Upper lobe of left lung (tissue), 6 donors: ENCODE results near the gene BNC2. TPM values are rescaled to one million over a fixed set of nuclear protein-coding genes. Genes with fewer than 3 reads are reported as not detected.

Experiments
- ATAC-seq, 2 donors: fragments of 200-7000 bp; cut with Tn5 transposase; one replicate each; pipeline ENCODE4 v1.9.1; 2022; ENCODE audit warnings: mild to moderate bottlenecking in 2 of 2, moderate library complexity in 2 of 2; ENCODE audit not compliant: low FRiP score in 2 of 2
- DNase-seq, 2 donors: peaks; one replicate each; pipeline ENCODE4 v3.0.0-alpha.2; 2019 to 2020
- H3K27ac ChIP-seq, 4 donors: fragments of 200-600 bp; sonication (generic); one replicate each; pipeline ENCODE4 v1.5.1; 2016 to 2019
- H3K27me3 ChIP-seq, 4 donors: fragments of 200-600 bp; sonication (generic); one replicate each; pipeline ENCODE4 v1.5.1; 2017 to 2019
- H3K36me3 ChIP-seq, 4 donors: fragments of 200-600 bp; sonication (generic); one replicate each; pipeline ENCODE4 v1.5.1; 2016 to 2019
- H3K4me1 ChIP-seq, 4 donors: fragments of 200-600 bp; sonication (generic); one replicate each; pipeline ENCODE4 v1.5.1; 2018 to 2019
- H3K4me3 ChIP-seq, 4 donors: fragments of 200-600 bp; sonication (generic); one replicate each; pipeline ENCODE4 v1.5.1; 2017 to 2019; ENCODE audit warnings: mild to moderate bottlenecking in 2 of 4, moderate library complexity in 1 of 4
- H3K9me3 ChIP-seq, 4 donors: fragments of 200-600 bp; sonication (generic); one replicate each; pipeline ENCODE4 v1.5.1; 2018 to 2019
- EP300 ChIP-seq, 4 donors: sonication (generic); formaldehyde crosslinking; IDR thresholded peaks; one replicate each; pipeline ENCODE4 v1.5.1; 2017; ENCODE audit warnings: antibody characterized with exemption in 4 of 4, control low read depth in 2 of 4
- POLR2A ChIP-seq, 4 donors: fragments of 450-650 bp; IDR thresholded peaks; one replicate each; pipeline ENCODE4 v1.5.1; 2016 to 2017; ENCODE audit warnings: antibody characterized with exemption in 4 of 4, mild to moderate bottlenecking in 2 of 4
- POLR2AphosphoS5 ChIP-seq, 2 donors: sonication (generic); formaldehyde crosslinking; IDR thresholded peaks; one replicate each; pipeline ENCODE4 v1.5.1; 2017; ENCODE audit warnings: antibody characterized with exemption in 2 of 2
- WGBS, 2 donors: methylation state at CpG; one replicate each; pipeline ENCODE4 v1.1.5; 2017 to 2018; 5-methylcytosine and 5-hydroxymethylcytosine counted together
- total RNA-seq, 6 donors: library from RNA; depleted of rRNA in 4 of 6; stranded (reverse); fragments of >200 nt in 4 of 6; gene quantifications; one replicate each; pipeline versions ENCODE4 v1.1.0 to v1.2.1, GENCODE V29; 2016 to 2021
- TF ChIP-seq, protein P1 (sequence below), 6 experiments: fragments of 450-650 bp in 4 of 6; fragments of 200-600 bp in 2 of 6; sonication (generic) in 2 of 6; IDR thresholded peaks; one replicate each; pipeline ENCODE4 v1.5.1; 2016 to 2019; ENCODE audit warnings: antibody characterized with exemption in 6 of 6
- donor health status: DM: no; HTN: no; CAD: no; lungs with moderate emphysema.
- donor health status: DM: no; HTN: yes; CAD: no; lungs with severe emphysema.

The BNC2 gene
- total RNA-seq, 6 donors from 2014 or later = 4.6 to 21.7 (median 10.7) TPM

DNA sequence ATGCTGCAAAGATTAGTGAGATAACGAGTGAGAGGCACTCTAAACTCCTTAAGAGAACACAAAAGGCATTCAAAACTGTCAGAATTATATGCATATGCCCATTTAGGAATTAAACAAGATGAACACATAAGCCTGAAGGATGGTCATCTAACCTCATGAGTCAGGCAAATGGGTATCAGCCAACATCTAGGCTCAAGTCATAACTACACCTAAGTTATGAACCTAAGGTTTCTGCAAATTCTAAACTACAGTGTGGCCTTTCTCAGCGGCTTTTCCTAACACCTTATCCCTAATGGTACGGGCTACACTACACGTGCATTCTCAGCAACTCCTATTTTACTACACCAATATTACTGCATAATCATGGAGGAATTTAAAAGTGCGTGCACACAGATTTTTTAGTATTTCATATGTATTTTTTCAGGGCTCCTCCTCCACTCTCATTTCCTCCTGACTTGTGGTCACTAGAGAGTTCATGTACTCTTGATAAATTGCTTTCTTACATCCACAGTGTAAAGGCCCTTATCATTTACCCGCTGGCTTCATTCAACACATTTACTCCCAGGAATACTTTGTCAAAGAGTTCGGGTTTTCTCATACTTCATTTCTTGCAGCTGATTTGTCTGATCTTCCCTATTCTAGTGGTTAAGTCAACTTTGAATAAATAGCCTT is 316.5 kb downstream of the BNC2 start:
- Histone ChIP-seq H3K4me1 (peaks cover 0 to 11% (median 0%) of the 10 kb centered on the region in 4 donors), H3K36me3 (no peaks in the 10 kb centered on the region), H3K27ac (no peak overlapping the region), H3K27me3 (no peaks in the 10 kb centered on the region), H3K9me3 (no peaks in the 10 kb centered on the region), H3K4me3 (no peak overlapping the region)
- no peak for DNase-seq
- peak in 1 of 2 donors; percentile 39 for ATAC-seq
- 71 to 75% methylated on average over 7 of the region's 7 CpGs for WGBS, 2 donors
- TF ChIP-seq POLR2AphosphoS5 (IDR thresholded peaks at IDR 0.05) (no peak), POLR2A (IDR thresholded peaks at IDR 0.05) (no peak), EP300 (IDR thresholded peaks at IDR 0.05) (no peak)
- TF ChIP-seq, protein P1, sequence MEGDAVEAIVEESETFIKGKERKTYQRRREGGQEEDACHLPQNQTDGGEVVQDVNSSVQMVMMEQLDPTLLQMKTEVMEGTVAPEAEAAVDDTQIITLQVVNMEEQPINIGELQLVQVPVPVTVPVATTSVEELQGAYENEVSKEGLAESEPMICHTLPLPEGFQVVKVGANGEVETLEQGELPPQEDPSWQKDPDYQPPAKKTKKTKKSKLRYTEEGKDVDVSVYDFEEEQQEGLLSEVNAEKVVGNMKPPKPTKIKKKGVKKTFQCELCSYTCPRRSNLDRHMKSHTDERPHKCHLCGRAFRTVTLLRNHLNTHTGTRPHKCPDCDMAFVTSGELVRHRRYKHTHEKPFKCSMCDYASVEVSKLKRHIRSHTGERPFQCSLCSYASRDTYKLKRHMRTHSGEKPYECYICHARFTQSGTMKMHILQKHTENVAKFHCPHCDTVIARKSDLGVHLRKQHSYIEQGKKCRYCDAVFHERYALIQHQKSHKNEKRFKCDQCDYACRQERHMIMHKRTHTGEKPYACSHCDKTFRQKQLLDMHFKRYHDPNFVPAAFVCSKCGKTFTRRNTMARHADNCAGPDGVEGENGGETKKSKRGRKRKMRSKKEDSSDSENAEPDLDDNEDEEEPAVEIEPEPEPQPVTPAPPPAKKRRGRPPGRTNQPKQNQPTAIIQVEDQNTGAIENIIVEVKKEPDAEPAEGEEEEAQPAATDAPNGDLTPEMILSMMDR (IDR thresholded peaks at IDR 0.05) = no peak

GRCh38 chr9:16552252-16552651 is 318.2 kb downstream of the BNC2 start:
- DNase-seq (peak in 1 of 2 donors; percentile 61), ATAC-seq (no peak)
- no peak overlapping the region for H3K27ac ChIP-seq
- peaks cover 0 to 11% (median 0%) of the 10 kb centered on the region in 4 donors for H3K4me1 ChIP-seq
- H3K36me3 ChIP-seq = no peaks in the 10 kb centered on the region
- TF ChIP-seq, protein P1 (IDR thresholded peaks at IDR 0.05) = no peak
- TF ChIP-seq POLR2A (IDR thresholded peaks at IDR 0.05) (no peak), EP300 (IDR thresholded peaks at IDR 0.05) (no peak), POLR2AphosphoS5 (IDR thresholded peaks at IDR 0.05) (no peak)
- H3K27me3 ChIP-seq = no peaks in the 10 kb centered on the region
- H3K9me3 ChIP-seq = no peaks in the 10 kb centered on the region
- no peak overlapping the region for H3K4me3 ChIP-seq
- 82 to 83% methylated on average over 15 of the region's 15 CpGs for WGBS, 2 donors

GRCh38 chr9:16551692-16552091 is 318.8 kb downstream of the BNC2 start:
- no peaks in the 10 kb centered on the region for H3K27me3 ChIP-seq
- H3K9me3 ChIP-seq = no peaks in the 10 kb centered on the region
- H3K4me3 ChIP-seq = no peak overlapping the region
- peak in 1 of 2 donors; percentile 51 for ATAC-seq
- WGBS, 2 donors = 67 to 82% methylated on average over 1 of the region's 1 CpG
- H3K36me3 ChIP-seq = no peaks in the 10 kb centered on the region
- H3K27ac ChIP-seq = no peak overlapping the region
- DNase-seq = peak in 1 of 2 donors; percentile 41
- H3K4me1 ChIP-seq = peaks cover 0 to 11% (median 0%) of the 10 kb centered on the region in 4 donors
- TF ChIP-seq POLR2A (IDR thresholded peaks at IDR 0.05) (no peak), EP300 (IDR thresholded peaks at IDR 0.05) (peak in 1 of 4 donors; percentile 43)
- TF ChIP-seq, protein P1 (IDR thresholded peaks at IDR 0.05) = no peak

DNA sequence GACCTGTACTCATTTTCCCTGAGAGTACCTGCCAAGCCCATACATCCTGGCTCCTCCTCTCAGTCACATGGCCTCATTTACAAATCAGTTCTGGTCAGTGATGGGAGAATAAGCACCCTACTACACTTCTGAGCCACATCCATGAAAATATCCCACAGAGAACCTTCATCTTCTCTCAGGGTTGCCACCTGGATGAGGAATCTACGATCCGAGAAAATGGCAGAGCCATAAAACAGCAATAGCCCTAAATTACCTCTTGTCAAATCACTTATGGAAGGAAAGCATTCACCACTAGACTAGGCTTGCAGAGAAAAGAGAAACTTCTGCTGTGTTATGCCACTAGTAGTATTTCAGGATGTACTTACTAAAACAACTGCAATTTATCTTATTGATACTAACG is 324.8 kb downstream of the BNC2 start:
- H3K4me3 ChIP-seq = no peak overlapping the region
- H3K27ac ChIP-seq = no peak overlapping the region
- no peaks in the 10 kb centered on the region for H3K27me3 ChIP-seq
- TF ChIP-seq POLR2A (IDR thresholded peaks at IDR 0.05) = no peak
- TF ChIP-seq, protein P1 (IDR thresholded peaks at IDR 0.05) = no peak
- no peak for TF ChIP-seq EP300 (IDR thresholded peaks at IDR 0.05)
- TF ChIP-seq POLR2AphosphoS5 (IDR thresholded peaks at IDR 0.05) = no peak
- no peaks in the 10 kb centered on the region for H3K36me3 ChIP-seq
- DNase-seq = no peak
- WGBS, 2 donors = 94 to 95% methylated on average over 3 of the region's 3 CpGs
- no peaks in the 10 kb centered on the region for H3K9me3 ChIP-seq
- ATAC-seq = no peak
- H3K4me1 ChIP-seq = no peaks in the 10 kb centered on the region

DNA sequence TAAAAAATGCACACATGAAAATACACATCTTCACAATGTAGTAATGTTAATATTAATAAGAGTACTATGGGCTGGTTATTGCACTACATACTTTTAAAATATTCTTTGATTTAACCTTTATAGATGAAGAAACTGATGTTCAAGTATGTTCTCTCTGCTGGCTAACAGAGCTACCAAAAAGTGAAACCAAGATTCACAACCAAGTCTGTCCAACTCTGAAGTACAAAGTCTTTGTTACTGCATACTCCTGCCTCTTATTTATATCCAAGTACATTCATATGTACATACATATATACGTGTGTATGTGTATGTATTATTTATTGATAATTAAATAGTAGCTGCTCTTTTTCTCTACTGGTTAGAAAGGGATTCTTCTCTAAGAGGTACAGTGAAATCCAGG is 325.6 kb downstream of the BNC2 start:
- ATAC-seq = no peak
- no peaks in the 10 kb centered on the region for H3K27me3 ChIP-seq
- no peak overlapping the region for H3K27ac ChIP-seq
- DNase-seq = no peak
- H3K4me1 ChIP-seq = no peaks in the 10 kb centered on the region
- H3K9me3 ChIP-seq = no peaks in the 10 kb centered on the region
- TF ChIP-seq POLR2AphosphoS5 (IDR thresholded peaks at IDR 0.05) (no peak), POLR2A (IDR thresholded peaks at IDR 0.05) (no peak), EP300 (IDR thresholded peaks at IDR 0.05) (no peak)
- TF ChIP-seq, protein P1 (IDR thresholded peaks at IDR 0.05) = no peak
- H3K36me3 ChIP-seq = no peaks in the 10 kb centered on the region
- 83 to 86% methylated on average over 1 of the region's 1 CpG for WGBS, 2 donors
- H3K4me3 ChIP-seq = no peak overlapping the region
